ENCODE results near the gene POMT1. TPM values are rescaled to one million over a fixed set of nuclear protein-coding genes. Genes with fewer than 3 reads are reported as not detected.

POMT1 gene
- total RNA-seq, 4 donors from 2014 or later = 16.6 to 62.0 (median 34.1) TPM

DNA sequence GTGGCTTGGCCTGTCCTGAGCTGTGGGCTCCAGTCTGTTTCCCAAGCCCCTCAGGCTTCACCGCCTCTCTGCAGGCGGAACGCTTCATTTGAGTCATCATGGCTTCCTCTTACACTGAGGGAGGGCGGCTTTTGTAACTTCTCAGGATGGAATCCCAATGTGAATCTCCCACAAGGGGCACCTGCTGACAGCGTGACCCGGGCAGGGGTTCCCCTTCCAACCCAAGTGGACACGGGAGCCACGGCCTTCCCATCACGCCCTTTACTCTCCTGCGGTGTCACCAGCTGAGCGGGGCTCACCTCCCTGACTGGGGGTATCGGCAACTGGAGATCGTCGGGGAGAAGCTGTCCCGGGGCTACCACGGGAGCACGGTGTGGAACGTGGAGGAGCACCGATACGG, 15.8 kb downstream of the POMT1 start:
- 96% methylated on average over 6 of the region's 20 CpGs for WGBS
- no peak overlapping the region for H3K27ac ChIP-seq
- H3K4me3 ChIP-seq = no peak overlapping the region

DNA sequence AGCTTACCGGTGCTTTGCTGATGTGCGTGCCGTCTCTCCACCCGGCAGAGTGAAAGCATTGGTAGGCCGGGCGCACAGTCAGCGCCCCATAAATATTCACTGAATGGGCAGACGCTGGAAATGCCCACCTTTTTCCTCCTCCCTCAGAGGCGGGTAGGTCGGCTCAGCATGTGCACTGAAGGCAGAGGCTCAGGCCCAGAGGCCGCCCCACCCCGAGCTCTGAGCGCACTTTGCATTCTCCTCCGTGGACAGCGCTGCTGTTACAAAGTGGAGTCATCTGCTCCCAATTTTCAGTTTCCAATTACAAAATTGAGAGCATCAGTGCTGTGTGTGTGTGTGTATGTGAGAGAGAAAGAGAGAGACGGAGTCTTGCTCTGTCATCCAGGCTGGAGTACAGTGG, 17.8 kb downstream of the POMT1 start:
- WGBS = 75% methylated on average over 15 of the region's 16 CpGs
- no peak overlapping the region for H3K4me3 ChIP-seq
- no peak for DNase-seq (ENCODE audit: low spot score in 2 of 2)
- no peak overlapping the region for H3K27ac ChIP-seq
- no peaks in the 10 kb centered on the region for H3K4me1 ChIP-seq
- peaks cover 89% of the 10 kb centered on the region for H3K36me3 ChIP-seq
- H3K9me3 ChIP-seq = no peaks in the 10 kb centered on the region
- no peak for TF ChIP-seq POLR2AphosphoS5 (IDR thresholded peaks at IDR 0.05)
- no peak for TF ChIP-seq POLR2A (IDR thresholded peaks at IDR 0.05)
- TF ChIP-seq CTCF (IDR thresholded peaks at IDR 0.05) = no peak
- no peak for TF ChIP-seq EP300 (IDR thresholded peaks at IDR 0.05)
- no peaks in the 10 kb centered on the region for H3K27me3 ChIP-seq

More for the DNA sequence above, 15.8 kb downstream of the POMT1 start:
- H3K27me3 ChIP-seq = no peaks in the 10 kb centered on the region
- DNase-seq (ENCODE audit: low spot score in 2 of 2) = no peak
- no peaks in the 10 kb centered on the region for H3K4me1 ChIP-seq
- TF ChIP-seq POLR2A (IDR thresholded peaks at IDR 0.05) = no peak
- TF ChIP-seq CTCF (IDR thresholded peaks at IDR 0.05) = no peak
- no peak for TF ChIP-seq POLR2AphosphoS5 (IDR thresholded peaks at IDR 0.05)
- TF ChIP-seq EP300 (IDR thresholded peaks at IDR 0.05) = no peak
- no peaks in the 10 kb centered on the region for H3K9me3 ChIP-seq
- H3K36me3 ChIP-seq = peaks cover 88% of the 10 kb centered on the region

DNA sequence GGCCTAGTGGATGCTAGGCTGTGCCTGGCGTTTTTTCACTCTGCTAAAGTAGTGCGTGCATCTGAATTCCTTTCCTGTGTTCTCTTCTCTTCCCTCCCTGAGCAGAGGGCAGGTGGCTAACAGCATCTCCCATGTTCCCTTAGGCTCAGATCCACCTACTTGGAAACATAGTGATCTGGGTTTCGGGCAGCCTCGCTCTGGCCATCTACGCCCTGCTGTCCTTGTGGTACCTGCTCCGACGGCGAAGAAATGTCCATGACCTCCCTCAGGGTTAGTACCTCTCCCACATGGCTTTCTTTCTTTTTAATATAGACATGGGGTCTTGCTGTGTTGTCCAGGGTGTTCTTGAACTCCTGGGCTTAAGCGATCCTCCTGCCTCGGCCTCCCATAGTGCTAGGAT, 18.5 kb downstream of the POMT1 start:
- Histone ChIP-seq H3K27ac (no peak overlapping the region), H3K36me3 (peaks cover 91% of the 10 kb centered on the region), H3K4me3 (no peak overlapping the region), H3K27me3 (no peaks in the 10 kb centered on the region), H3K4me1 (no peaks in the 10 kb centered on the region), H3K9me3 (no peaks in the 10 kb centered on the region)
- TF ChIP-seq POLR2A (IDR thresholded peaks at IDR 0.05) = no peak
- no peak for TF ChIP-seq EP300 (IDR thresholded peaks at IDR 0.05)
- no peak for TF ChIP-seq CTCF (IDR thresholded peaks at IDR 0.05)
- 94% methylated on average over 10 of the region's 10 CpGs for WGBS
- DNase-seq (ENCODE audit: low spot score in 2 of 2) = no peak

DNA sequence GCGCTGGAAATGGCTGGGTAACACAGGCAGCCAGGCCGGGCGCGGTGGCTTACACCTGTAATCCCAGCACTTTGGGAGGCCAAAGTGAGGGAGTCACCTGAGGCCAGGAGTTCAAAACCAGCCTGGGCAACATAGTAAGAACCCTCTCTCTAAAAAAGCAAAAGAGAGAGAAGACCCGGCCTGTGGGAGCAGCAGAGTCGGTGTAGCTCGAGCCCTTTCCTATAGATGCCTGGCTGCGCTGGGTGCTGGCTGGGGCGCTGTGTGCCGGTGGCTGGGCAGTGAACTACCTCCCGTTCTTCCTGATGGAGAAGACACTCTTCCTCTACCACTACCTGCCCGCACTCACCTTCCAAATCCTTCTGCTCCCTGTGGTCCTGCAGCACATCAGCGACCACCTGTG, 19.1 kb downstream of the POMT1 start:
- no peaks in the 10 kb centered on the region for H3K27me3 ChIP-seq
- H3K4me3 ChIP-seq = no peak overlapping the region
- WGBS = 95% methylated on average over 13 of the region's 13 CpGs
- H3K27ac ChIP-seq = no peak overlapping the region
- no peaks in the 10 kb centered on the region for H3K4me1 ChIP-seq
- TF ChIP-seq POLR2AphosphoS5 (IDR thresholded peaks at IDR 0.05) (no peak), POLR2A (IDR thresholded peaks at IDR 0.05) (no peak), EP300 (IDR thresholded peaks at IDR 0.05) (no peak), CTCF (IDR thresholded peaks at IDR 0.05) (no peak)
- peaks cover 91% of the 10 kb centered on the region for H3K36me3 ChIP-seq
- no peak for DNase-seq (ENCODE audit: low spot score in 2 of 2)
- no peaks in the 10 kb centered on the region for H3K9me3 ChIP-seq

DNA sequence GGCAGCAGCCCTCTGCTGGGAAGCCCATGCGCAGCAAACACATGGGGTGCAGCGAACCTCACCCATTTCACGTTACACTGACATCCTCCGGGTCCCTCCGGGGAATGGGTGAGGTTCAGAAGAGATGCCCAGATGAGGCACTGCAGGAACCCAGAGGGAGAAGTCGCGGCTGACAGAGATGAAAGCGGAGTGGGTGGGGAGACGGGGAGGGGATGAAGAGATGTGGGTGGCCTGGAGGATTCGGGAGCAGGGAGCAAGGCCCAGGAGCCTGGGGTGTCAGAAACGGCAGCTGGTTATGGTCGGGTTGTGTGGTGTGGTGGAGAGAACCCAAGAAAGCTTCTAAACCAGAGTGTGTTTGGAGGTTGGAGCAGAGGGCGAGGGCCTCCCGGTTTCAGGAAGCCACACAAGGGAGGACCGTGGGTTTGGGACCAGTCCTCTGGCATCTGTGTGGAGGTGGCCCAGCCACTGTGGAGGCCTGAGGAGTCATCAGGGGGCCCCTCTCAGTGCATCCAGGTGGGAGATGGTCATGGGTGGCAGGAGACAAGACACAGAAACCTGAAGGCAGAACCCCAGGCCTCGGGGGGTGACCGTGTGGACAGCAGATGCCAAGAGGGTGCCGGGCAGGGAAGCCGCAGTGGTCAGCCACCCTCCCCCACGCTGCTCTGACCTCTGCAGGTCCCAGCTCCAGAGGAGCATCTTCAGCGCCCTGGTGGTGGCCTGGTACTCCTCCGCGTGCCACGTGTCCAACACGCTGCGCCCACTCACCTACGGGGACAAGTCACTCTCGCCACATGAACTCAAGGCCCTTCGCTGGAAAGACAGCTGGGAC, 19.8 kb downstream of the POMT1 start:
- Histone ChIP-seq H3K4me3 (no peak overlapping the region), H3K9me3 (no peaks in the 10 kb centered on the region), H3K4me1 (no peaks in the 10 kb centered on the region), H3K27me3 (no peaks in the 10 kb centered on the region), H3K36me3 (peaks cover 96% of the 10 kb centered on the region), H3K27ac (no peak overlapping the region)
- TF ChIP-seq EP300 (IDR thresholded peaks at IDR 0.05) (no peak), POLR2A (IDR thresholded peaks at IDR 0.05) (no peak), CTCF (IDR thresholded peaks at IDR 0.05) (no peak), POLR2AphosphoS5 (IDR thresholded peaks at IDR 0.05) (no peak)
- DNase-seq (ENCODE audit: low spot score in 2 of 2) = no peak
- 89% methylated on average over 29 of the region's 29 CpGs for WGBS

Measured in suprapubic skin (tissue), 4 donors.